ENCODE results near the gene ADAMTSL4.

DNA sequence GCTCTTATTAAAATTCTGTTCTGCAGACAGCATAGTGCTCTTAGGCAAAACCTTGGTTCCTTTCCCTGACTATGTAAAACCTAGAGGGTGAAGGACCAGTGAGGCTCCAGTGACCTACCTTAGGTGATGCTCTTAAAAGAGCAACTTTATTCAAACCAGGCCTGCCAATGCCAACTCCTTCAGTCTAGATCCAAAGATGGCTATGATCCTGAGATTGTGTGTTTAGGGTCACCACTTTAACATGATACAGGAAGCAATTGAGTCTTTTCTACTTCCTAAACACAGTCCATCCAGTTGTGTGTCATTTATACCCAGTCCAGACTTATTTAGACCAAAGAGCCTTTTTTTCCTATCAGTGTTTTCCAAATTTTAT lies 19.4 kb downstream of the ADAMTSL4 start:
- no peak for TF ChIP-seq EZH2phosphoT487 (conservative IDR thresholded peaks at IDR 0.05; ENCODE audit: low read length)
- TF ChIP-seq, protein P1, sequence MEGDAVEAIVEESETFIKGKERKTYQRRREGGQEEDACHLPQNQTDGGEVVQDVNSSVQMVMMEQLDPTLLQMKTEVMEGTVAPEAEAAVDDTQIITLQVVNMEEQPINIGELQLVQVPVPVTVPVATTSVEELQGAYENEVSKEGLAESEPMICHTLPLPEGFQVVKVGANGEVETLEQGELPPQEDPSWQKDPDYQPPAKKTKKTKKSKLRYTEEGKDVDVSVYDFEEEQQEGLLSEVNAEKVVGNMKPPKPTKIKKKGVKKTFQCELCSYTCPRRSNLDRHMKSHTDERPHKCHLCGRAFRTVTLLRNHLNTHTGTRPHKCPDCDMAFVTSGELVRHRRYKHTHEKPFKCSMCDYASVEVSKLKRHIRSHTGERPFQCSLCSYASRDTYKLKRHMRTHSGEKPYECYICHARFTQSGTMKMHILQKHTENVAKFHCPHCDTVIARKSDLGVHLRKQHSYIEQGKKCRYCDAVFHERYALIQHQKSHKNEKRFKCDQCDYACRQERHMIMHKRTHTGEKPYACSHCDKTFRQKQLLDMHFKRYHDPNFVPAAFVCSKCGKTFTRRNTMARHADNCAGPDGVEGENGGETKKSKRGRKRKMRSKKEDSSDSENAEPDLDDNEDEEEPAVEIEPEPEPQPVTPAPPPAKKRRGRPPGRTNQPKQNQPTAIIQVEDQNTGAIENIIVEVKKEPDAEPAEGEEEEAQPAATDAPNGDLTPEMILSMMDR (IDR thresholded peaks at IDR 0.05; ENCODE audit: insufficient read depth, low read length, poor library complexity, severe bottlenecking): no peak
